H1 (cell line): Measurements from ENCODE around the gene ZNF532. TPM values are rescaled to one million over a fixed set of nuclear protein-coding genes. Genes with fewer than 3 reads are reported as not detected.

Experiments used
- CTCF ChIA-PET: fragments of 300-600 bp; sonication (Branson Sonifier 250); formaldehyde crosslinking; loops from one replicate; lab custom pipeline; 2021; ENCODE audit not compliant: partially characterized antibody; lab: Charles Lee
- POLR2A ChIA-PET: fragments of 300-600 bp; sonication (Branson Sonifier 250); formaldehyde crosslinking; loops from one replicate; lab custom pipeline; 2021; ENCODE audit warnings: inconsistent platforms; ENCODE audit not compliant: partially characterized antibody; lab: Charles Lee
- DNase-seq, 2 experiments: peaks; one replicate each; pipeline versions ENCODE4 v3.0.0 to v3.0.0-alpha.2; 2010 to 2022; ENCODE audit warnings: low spot score in 2 of 2, low read depth in 1 of 2, mixed read lengths in 1 of 2
- FAIRE-seq: peaks from 2 replicates; lab custom pipeline; 2011; peaks lifted over from hg19 to GRCh38; lab: Jason Lieb, UNC
- H2AFZ ChIP-seq: 2 replicates; pipeline ENCODE4 v1.8.1; 2012; ENCODE audit warnings: low read length, inconsistent platforms
- H2AK5ac ChIP-seq: 2 replicates; pipeline ENCODE4 v1.6.1; 2013; ENCODE audit warnings: low read depth, low read length
- H2BK120ac ChIP-seq: replicated peaks from 2 replicates; pipeline ENCODE3; 2013; ENCODE audit warnings: low read depth, low read length, inconsistent platforms
- H2BK12ac ChIP-seq: 2 replicates; pipeline ENCODE4 v1.6.1; 2013; ENCODE audit warnings: low read depth, low read length
- H2BK15ac ChIP-seq: 2 replicates; pipeline ENCODE4 v1.6.1; 2013; ENCODE audit warnings: low read length
- H2BK20ac ChIP-seq: 2 replicates; pipeline ENCODE4 v1.6.1; 2013; ENCODE audit warnings: low read length
- H2BK5ac ChIP-seq: 2 replicates; pipeline ENCODE4 v1.6.1; 2013; ENCODE audit warnings: low read depth, low read length
- H3K14ac ChIP-seq: 2 replicates; pipeline ENCODE4 v1.6.1; 2013; ENCODE audit warnings: inconsistent platforms; ENCODE audit not compliant: insufficient read length
- H3K18ac ChIP-seq: 2 replicates; pipeline ENCODE4 v1.6.1; 2013; ENCODE audit warnings: low read length; ENCODE audit errors: extremely low read depth
- H3K23ac ChIP-seq: 2 replicates; pipeline ENCODE4 v1.6.1; 2013; ENCODE audit warnings: inconsistent platforms; ENCODE audit not compliant: insufficient read length
- H3K23me2 ChIP-seq: 2 replicates; pipeline ENCODE4 v1.6.1; 2013; ENCODE audit warnings: low read depth, low read length
- H3K27ac ChIP-seq: 2 replicates; pipeline ENCODE4 v1.6.1; 2011; ENCODE audit warnings: low read depth, low read length, inconsistent platforms
- H3K27me3 ChIP-seq, 4 experiments: replicated peaks in 1 of 4; 1 replicate in 1 of 4; 2 replicates in 3 of 4; pipeline versions ENCODE4 v1.6.1 to v1.8.1; 2011 to 2013; ENCODE audit warnings: low read length in 3 of 4, mild to moderate bottlenecking in 3 of 4, inconsistent platforms in 2 of 4, mixed read lengths in 2 of 4, moderate library complexity in 1 of 4; ENCODE audit not compliant: control insufficient read depth in 3 of 4, insufficient read depth in 3 of 4; ENCODE audit errors: extremely low read depth in 1 of 4
- H3K36me3 ChIP-seq, 4 experiments: 2 replicates each; pipeline versions ENCODE4 v1.6.1 to v1.8.1; 2011 to 2013; ENCODE audit warnings: mild to moderate bottlenecking in 4 of 4, low read length in 3 of 4, moderate library complexity in 2 of 4, control low read depth in 1 of 4, inconsistent platforms in 1 of 4; ENCODE audit not compliant: insufficient read depth in 4 of 4, control insufficient read depth in 2 of 4
- H3K4ac ChIP-seq: replicated peaks from 2 replicates; pipeline ENCODE3; 2013; ENCODE audit warnings: low read length, low read depth, mixed read lengths, inconsistent platforms; ENCODE audit not compliant: insufficient read length
- H3K4me1 ChIP-seq, 4 experiments: replicated peaks in 1 of 4; 1 replicate in 1 of 4; 2 replicates in 3 of 4; pipeline versions ENCODE4 v1.6.1 to v1.8.1; 2011 to 2013; ENCODE audit warnings: low read length in 3 of 4, inconsistent platforms in 2 of 4, mixed read lengths in 1 of 4; ENCODE audit not compliant: insufficient read depth in 4 of 4, control insufficient read depth in 3 of 4
- H3K4me2 ChIP-seq, 2 experiments: 2 replicates each; pipeline versions ENCODE4 v1.6.1 to v1.8.1; 2011 to 2013; ENCODE audit warnings: low read depth in 2 of 2, low read length in 2 of 2, control low read depth in 1 of 2, inconsistent platforms in 1 of 2, mild to moderate bottlenecking in 1 of 2; ENCODE audit not compliant: insufficient read depth in 1 of 2
- H3K4me3 ChIP-seq, 4 experiments: fragments of 200-600, 300-600 bp in 1 of 4; sonication (generic), shearing (Covaris generic), sonication (Bioruptor Twin) in 1 of 4; 2 replicates each; pipeline versions ENCODE4 v1.5.1 to v1.8.1; 2011 to 2016; ENCODE audit warnings: low read length in 4 of 4, low read depth in 3 of 4, control low read depth in 2 of 4, inconsistent platforms in 2 of 4, mild to moderate bottlenecking in 2 of 4, mixed read lengths in 1 of 4, moderate library complexity in 1 of 4; ENCODE audit not compliant: insufficient read depth in 2 of 4; ENCODE audit errors: extremely low read depth in 1 of 4
- H3K56ac ChIP-seq: replicated peaks from 2 replicates; pipeline ENCODE3; 2013; ENCODE audit warnings: low read depth, mild to moderate bottlenecking, mixed read lengths, low read length, inconsistent platforms; ENCODE audit not compliant: insufficient read length
- H3K79me1 ChIP-seq: 2 replicates; pipeline ENCODE4 v1.6.1; 2013; ENCODE audit warnings: low read depth, low read length, control low read depth
- H3K79me2 ChIP-seq, 2 experiments: 2 replicates each; pipeline versions ENCODE4 v1.6.1 to v1.8.1; 2012 to 2013; ENCODE audit warnings: low read length in 2 of 2, mild to moderate bottlenecking in 2 of 2, inconsistent platforms in 1 of 2; ENCODE audit not compliant: insufficient read depth in 2 of 2, control insufficient read depth in 1 of 2
- H3K9ac ChIP-seq, 4 experiments: replicated peaks in 1 of 4; 1 replicate in 1 of 4; 2 replicates in 3 of 4; pipeline versions ENCODE4 v1.6.1 to v1.8.1; 2011 to 2013; ENCODE audit warnings: low read depth in 3 of 4, low read length in 3 of 4, control low read depth in 2 of 4, mild to moderate bottlenecking in 2 of 4, moderate library complexity in 2 of 4, inconsistent platforms in 1 of 4; ENCODE audit errors: extremely low read depth in 1 of 4
- H3K9me3 ChIP-seq, 2 experiments: 2 replicates each; pipeline versions ENCODE4 v1.6.1 to v1.8.1; 2012 to 2013; ENCODE audit warnings: mild to moderate bottlenecking in 2 of 2, moderate library complexity in 2 of 2, control low read depth in 1 of 2, inconsistent platforms in 1 of 2, low read depth in 1 of 2, low read length in 1 of 2, mixed read lengths in 1 of 2; ENCODE audit not compliant: insufficient read depth in 2 of 2
- H4K20me1 ChIP-seq, 2 experiments: replicated peaks in 1 of 2; 2 replicates each; pipeline versions ENCODE3 to v1.8.1; 2011 to 2013; ENCODE audit warnings: inconsistent platforms in 2 of 2, low read length in 2 of 2, mild to moderate bottlenecking in 1 of 2; ENCODE audit not compliant: insufficient read depth in 2 of 2, control insufficient read depth in 1 of 2
- H4K5ac ChIP-seq: 2 replicates; pipeline ENCODE4 v1.6.1; 2013; ENCODE audit warnings: low read length, low read depth, mixed read lengths, inconsistent platforms; ENCODE audit not compliant: insufficient read length
- H4K8ac ChIP-seq: 2 replicates; pipeline ENCODE4 v1.8.0; 2013; ENCODE audit warnings: mild to moderate bottlenecking, moderate library complexity, low read length, inconsistent platforms; ENCODE audit not compliant: insufficient read depth; ENCODE audit errors: extremely low read depth
- H4K91ac ChIP-seq: replicated peaks from 2 replicates; pipeline ENCODE3; 2013; ENCODE audit warnings: low read length, mixed read lengths, inconsistent platforms; ENCODE audit not compliant: insufficient read length
- WGBS, 2 experiments: shearing (Covaris generic) in 1 of 2; methylation state at CpG; one replicate each; pipeline versions ENCODE4 v1.1.6 to v1.1.7; 2013 to 2015; ENCODE audit warnings: low lambda C conversion rate in 2 of 2, mixed read lengths in 2 of 2, inconsistent platforms in 1 of 2, low coverage in 1 of 2, missing lambda C conversion rate in 1 of 2; ENCODE audit not compliant: insufficient replicate concordance in 2 of 2, insufficient coverage in 1 of 2, insufficient read length in 1 of 2; ENCODE audit errors: extremely low coverage in 1 of 2, missing lambda C conversion rate in 1 of 2; 5-methylcytosine and 5-hydroxymethylcytosine counted together
- polyA plus RNA-seq, 7 experiments: library from polyadenylated mRNA; depleted of rRNA in 3 of 7; stranded (reverse) in 5 of 7; unstranded in 2 of 7; fragments of >200 nt in 5 of 7; fragments of 200-250 nt in 2 of 7; gene quantifications; 1 replicate in 5 of 7; 2 replicates in 1 of 7; 4 replicates in 1 of 7; pipeline versions ENCODE4 v1.2.1 to v1.2.3, GENCODE V29; 2011 to 2013; ENCODE audit warnings: missing spikeins in 2 of 7, mixed read lengths in 2 of 7
- total RNA-seq: library from RNA; stranded (reverse); fragmentation: NEBNext Ultra II Directional; extraction: Animal tissue kit (Norgen Biotek cat#: 25700); gene quantifications from 2 replicates; pipeline ENCODE4 v1.2.1, GENCODE V29; 2021

The ZNF532 gene
- total and polyA plus RNA-seq, 2 of the 8 experiments (the other 6 are each of a cell fraction or from before 2014, with no cell fraction given), result 143 to 240 TPM

- no peak overlapping the region for H3K4me2 ChIP-seq
- H3K79me2 ChIP-seq, result peaks cover 0 to 56% of the 10 kb centered on the region in 2 experiments; a peak in 2 of 4 replicates
- H3K4me3 ChIP-seq, result no peak overlapping the region
- no peaks in the 10 kb centered on the region for H4K20me1 ChIP-seq
- no peak overlapping the region for H4K8ac ChIP-seq
- H2BK12ac ChIP-seq, result no peak overlapping the region
- H2BK15ac ChIP-seq, result no peak overlapping the region
- peaks cover 10 to 84% (median 50%) of the 10 kb centered on the region in 4 experiments for H3K36me3 ChIP-seq
- no peak overlapping the region for H2BK120ac ChIP-seq
- peak; percentile 28 for FAIRE-seq
- ChIA-PET POLR2A (interaction anchor here (0.9 to 1.9 kb wide), 3 partner anchors 8 to 75 kb away, joined by 3 to 6 read pairs (median 3); no protein-coding TSS in a partner anchor), CTCF (interaction anchor here (0.8 kb wide), 1 partner anchor 117 kb away, joined by 4 read pairs; no protein-coding TSS in a partner anchor)
- H3K9ac ChIP-seq, result no peak overlapping the region
- no peak overlapping the region for H2AK5ac ChIP-seq
- H3K9me3 ChIP-seq, result no peaks in the 10 kb centered on the region
- no peak for DNase-seq
- no peak overlapping the region for H4K91ac ChIP-seq
- H3K27ac ChIP-seq, result no peak overlapping the region
- H3K4ac ChIP-seq, result no peak overlapping the region
- H3K23me2 ChIP-seq, result no peaks in the 10 kb centered on the region
- no peak overlapping the region for H3K14ac ChIP-seq
- H3K27me3 ChIP-seq, result no peaks in the 10 kb centered on the region
- H3K79me1 ChIP-seq, result no peaks in the 10 kb centered on the region; the same call in 1 of the 2 replicates
- no peak overlapping the region for H3K18ac ChIP-seq
- WGBS, 2 experiments, result 85% methylated on average over 3 of the region's 3 CpGs; no CpG with 5 or more reads in 1 of the 2 experiments
- no peak overlapping the region for H3K56ac ChIP-seq
- H2BK20ac ChIP-seq, result no peak overlapping the region
- H3K4me1 ChIP-seq, result no peaks in the 10 kb centered on the region
- H4K5ac ChIP-seq, result no peak overlapping the region
- no peak overlapping the region for H2AFZ ChIP-seq
- H2BK5ac ChIP-seq, result no peak overlapping the region
- no peak overlapping the region for H3K23ac ChIP-seq
These were observed 88.2 kb downstream of the ZNF532 start for GRCh38 chr18:58952858-58953257.
